HG02943 (cell line): Measurements from ENCODE around the gene PKHD1.

Experiments used
- ATAC-seq: cut with Tn5 transposase; IDR thresholded peaks from one replicate; pipeline ENCODE4 v1.9.1; 2021; ENCODE audit warnings: mild to moderate bottlenecking, low read depth, moderate library complexity; ENCODE audit not compliant: unreplicated experiment

PKHD1 gene, protein sequence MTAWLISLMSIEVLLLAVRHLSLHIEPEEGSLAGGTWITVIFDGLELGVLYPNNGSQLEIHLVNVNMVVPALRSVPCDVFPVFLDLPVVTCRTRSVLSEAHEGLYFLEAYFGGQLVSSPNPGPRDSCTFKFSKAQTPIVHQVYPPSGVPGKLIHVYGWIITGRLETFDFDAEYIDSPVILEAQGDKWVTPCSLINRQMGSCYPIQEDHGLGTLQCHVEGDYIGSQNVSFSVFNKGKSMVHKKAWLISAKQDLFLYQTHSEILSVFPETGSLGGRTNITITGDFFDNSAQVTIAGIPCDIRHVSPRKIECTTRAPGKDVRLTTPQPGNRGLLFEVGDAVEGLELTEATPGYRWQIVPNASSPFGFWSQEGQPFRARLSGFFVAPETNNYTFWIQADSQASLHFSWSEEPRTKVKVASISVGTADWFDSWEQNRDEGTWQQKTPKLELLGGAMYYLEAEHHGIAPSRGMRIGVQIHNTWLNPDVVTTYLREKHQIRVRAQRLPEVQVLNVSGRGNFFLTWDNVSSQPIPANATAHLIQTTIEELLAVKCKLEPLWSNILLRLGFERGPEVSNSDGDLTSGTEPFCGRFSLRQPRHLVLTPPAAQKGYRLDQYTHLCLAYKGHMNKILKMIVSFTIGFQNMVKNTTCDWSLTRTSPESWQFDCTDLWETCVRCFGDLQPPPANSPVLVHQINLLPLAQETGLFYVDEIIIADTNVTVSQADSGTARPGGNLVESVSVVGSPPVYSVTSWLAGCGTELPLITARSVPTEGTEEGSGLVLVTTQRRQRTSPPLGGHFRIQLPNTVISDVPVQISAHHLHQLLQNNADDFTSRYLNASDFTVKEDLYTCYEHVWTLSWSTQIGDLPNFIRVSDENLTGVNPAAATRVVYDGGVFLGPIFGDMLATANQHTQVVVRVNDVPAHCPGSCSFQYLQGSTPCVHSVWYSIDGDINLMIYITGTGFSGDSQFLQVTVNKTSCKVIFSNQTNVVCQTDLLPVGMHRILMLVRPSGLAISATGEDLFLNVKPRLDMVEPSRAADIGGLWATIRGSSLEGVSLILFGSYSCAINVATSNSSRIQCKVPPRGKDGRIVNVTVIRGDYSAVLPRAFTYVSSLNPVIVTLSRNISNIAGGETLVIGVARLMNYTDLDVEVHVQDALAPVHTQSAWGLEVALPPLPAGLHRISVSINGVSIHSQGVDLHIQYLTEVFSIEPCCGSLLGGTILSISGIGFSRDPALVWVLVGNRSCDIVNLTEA (N-terminal part only)

GRCh38 chr6:52087498-52087999 is at the start of gene PKHD1:
TSS of gene PKHD1 (minus strand) at chr6:52087613. CDS start at chr6:52084933, 2,680 bp downstream.
- no peak for ATAC-seq

DNA sequence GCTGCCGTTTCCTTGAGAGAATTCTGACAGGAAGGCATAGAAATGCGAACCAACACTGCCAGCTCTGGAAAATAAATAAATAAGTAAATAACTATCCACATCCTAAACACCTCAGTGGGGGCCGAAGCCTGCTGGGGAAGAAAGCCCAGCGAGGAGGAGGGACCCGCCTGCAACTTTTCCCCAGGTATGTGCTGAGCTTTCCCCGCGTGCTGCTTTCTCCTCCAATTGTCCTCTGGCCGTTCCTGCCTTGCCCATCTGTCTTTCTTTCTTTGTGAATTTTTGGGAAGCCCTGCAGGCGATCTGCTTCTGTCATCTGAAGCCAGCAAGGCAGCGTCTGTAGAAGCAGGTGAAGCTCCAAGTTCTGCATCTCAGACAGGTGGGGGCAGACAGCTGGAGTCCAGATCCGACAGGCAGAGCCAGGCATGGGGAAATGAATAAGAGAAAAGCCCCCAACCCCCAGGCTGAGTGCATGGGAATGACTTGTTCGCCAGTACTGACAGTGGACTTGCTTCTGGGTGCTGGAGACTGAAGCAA is 49.6 kb upstream of the PKHD1 start:
- no peak for ATAC-seq

DNA sequence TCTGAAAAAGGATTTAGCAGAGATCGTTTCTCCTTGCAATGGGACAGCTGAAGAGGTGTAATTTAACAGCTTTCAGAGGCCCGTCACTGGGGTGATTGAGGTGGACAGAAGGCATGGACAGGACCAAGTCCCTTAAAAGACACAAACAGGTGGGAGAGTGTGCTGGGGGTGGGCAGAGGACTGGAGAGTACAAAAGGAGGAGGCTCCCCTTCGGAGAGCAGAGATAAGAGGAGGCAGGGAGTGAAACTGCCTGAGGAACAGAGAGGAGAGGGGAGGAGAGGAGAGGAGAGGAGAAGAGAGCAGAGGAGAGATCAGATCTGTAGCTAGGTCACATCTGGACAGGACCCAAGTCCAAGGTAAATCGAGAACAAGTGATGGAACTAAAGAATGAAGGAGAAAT is 48.6 kb upstream of the PKHD1 start:
- ATAC-seq, result no peak

DNA sequence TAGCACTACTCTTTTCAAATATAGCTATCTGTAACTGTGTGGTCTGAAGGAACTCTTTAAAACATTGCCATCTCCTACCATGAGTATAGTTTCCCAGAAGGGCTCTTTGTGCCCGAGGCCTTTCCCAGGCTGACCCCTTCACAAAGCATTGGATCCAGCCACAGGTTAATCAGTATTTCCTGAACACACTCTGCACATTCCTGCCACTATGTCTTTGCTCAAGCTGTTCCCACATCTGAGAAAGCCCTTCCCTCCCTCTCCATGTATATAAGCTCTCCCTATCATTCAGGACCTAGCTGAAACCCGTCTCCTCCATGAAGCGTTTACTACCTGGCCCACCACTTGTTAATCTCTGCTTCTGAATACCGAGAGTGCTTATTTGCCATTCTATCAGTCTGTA is 47.8 kb upstream of the PKHD1 start:
- ATAC-seq, result no peak

GRCh38 chr6:52134011-52134410 is 46.6 kb upstream of the PKHD1 start:
- ATAC-seq, result no peak

- no peak for ATAC-seq
These were observed 45.9 kb upstream of the PKHD1 start for GRCh38 chr6:52133324-52133723.

DNA sequence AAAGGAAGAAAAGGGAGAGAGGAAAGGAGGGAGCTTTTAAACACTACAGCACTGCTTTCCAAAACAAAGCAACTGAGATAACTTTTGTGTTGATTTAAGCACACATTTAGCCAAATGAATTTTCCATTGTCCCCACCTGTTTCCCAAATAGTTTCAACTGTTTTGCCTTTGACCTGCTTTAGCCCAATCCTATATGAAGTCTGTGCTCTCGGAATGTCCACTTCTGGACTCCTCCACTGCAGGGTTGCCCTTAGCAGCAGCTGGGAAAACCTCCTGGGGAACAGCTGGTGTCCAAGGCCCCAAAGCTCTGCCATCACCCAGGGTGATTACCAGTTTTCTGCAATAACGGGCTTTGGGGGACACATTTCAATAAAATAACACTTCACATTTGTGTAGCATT is 44.9 kb upstream of the PKHD1 start:
- ATAC-seq, result no peak

DNA sequence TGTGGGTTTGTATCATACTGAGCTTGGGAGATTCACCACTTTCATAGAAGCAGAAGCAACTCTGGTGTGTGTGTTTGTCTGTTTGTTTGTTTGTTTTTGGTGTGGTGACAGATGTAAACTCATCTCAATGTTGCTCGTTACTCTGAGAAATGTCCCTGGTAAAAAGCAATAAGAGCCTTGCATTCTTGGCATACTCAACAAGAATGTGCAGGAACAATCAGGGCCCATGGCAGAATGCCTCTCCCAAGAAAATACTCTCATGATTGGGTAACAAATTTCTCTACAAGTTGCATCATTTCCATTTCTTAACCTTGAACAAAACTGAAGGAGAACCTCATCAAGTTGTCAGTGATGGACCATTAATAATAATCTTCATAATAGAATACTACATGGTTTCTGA is 43.0 kb upstream of the PKHD1 start:
- no peak for ATAC-seq

GRCh38 chr6:52127957-52128356 is 40.5 kb upstream of the PKHD1 start:
- ATAC-seq, result no peak

DNA sequence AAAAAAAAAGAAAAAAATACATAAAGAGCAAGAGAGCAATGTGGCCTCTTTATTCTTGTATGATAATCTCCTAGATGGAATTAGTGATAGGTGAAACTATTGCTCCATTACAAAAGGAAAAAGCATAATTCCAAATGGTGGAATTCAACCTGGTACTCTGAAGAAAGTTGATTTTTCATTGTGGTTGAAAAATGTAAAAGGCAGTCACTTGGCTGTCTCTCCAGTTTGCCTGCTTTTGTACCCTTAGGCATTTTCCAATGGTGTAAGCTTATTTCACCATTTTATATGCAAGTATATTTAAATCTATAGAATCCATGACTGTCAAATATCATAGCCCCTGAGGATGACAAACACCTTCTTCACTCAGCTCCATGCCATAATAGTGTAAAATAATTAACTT is 38.8 kb upstream of the PKHD1 start:
- no peak for ATAC-seq

DNA sequence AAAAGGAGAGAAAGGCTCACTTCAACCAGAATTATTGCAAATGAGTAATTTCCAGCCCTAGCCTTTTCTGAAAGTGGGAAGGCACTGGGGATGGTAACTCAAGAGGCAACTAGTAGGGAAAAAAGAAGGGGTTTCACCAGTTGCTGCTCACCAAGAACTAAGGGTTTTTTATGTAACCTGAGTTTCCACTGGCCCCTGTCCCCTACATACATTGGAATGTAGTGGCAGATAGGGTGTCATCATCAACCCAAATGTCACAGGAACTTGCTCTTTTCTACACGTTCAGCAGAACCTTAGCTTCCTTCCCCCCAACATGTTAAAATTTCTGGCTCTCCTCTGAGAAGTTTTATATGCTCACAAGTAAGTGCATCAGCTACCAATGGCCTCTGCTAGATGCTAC is 38.2 kb upstream of the PKHD1 start:
- no peak for ATAC-seq

- no peak for ATAC-seq
These were observed 37.7 kb upstream of the PKHD1 start for GRCh38 chr6:52125139-52125538.

- ATAC-seq, result no peak
These were observed 37.0 kb upstream of the PKHD1 start for GRCh38 chr6:52124126-52125121.

DNA sequence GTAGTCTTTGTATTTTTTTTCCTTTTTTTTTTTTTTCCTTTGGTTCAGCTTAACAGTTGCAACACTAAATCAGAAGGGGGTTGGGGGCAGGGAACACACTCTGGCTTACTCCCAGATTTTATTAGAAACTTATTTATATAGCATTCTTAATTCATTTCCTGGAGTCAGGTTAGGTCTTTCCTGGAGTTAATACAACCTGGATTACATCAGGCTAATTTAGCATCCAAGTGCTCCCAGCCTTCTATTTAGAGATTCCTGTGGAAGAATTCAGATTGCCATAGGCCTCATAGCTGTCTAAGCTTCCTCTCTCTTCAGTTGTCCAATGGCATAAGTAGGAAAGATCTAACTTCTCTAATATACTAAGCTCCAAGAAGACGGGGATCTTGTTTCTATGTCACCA is 35.8 kb upstream of the PKHD1 start:
- ATAC-seq, result no peak

DNA sequence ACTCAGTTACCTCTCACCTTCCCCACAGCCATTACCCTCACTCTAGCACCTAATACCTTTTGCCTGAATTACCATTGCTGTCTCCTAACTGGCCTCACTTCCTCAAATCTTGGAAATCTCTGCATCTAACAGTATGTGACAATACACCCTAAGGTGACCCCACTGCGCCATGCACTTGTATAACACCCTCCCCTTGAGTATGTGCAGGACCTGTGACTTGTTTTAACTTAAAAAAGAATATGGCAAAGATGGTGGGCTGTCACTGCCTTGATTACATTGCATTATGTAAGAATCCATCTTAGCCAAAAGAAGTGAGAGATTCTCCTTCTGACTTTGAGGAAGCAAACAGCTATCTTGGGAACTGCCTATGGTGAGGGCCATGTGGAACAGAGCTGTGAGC is 29.9 kb upstream of the PKHD1 start:
- ATAC-seq, result no peak

DNA sequence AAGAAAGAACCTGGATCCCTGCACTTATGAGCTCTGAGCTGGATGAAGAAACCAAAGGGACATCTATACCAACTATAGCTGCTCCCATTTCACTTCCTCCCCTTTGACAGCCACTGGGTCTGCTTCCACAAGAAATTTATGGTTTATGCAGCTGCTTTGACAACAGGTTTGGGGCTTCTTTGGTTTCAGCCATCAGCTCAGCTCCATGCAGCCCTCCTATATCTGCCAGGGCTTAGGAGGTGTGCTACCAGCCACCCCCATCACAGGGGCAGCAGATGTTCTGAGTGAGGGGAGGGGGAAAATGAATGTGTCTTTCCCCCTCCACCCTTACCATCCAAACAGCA is 29.2 kb upstream of the PKHD1 start:
- ATAC-seq, result no peak

DNA sequence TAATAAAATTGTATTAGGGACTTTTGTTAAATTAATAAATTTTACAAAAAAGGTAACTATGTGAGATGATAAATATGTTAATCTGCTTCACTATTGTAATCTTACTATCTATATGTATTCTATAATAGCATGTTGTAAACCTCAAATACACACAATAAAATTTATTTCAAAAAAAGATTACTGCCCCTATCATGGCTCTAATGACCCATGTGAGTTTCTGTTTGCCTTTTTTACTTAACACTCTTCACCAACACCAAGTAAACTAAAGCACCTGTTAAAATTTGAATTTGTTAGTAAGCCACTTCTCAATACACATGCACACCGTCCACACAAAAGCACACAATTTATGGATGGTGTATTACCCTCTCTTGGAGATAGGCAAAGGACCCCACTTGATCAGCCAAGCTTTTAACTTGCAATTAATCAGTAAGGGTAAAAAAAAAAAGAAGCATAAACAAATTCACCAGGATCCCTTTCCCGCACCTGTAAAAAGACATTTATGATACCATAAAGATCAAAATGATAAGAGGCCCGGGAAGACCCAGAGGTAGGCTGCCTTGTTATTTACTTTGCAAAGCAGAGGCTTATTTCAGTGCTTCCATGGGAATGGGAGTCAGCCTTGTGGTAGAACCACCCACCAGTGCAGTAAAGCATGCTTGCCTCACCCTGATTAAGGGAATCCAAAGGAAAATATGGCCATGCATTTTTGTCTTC is 28.6 kb upstream of the PKHD1 start:
- no peak for ATAC-seq

DNA sequence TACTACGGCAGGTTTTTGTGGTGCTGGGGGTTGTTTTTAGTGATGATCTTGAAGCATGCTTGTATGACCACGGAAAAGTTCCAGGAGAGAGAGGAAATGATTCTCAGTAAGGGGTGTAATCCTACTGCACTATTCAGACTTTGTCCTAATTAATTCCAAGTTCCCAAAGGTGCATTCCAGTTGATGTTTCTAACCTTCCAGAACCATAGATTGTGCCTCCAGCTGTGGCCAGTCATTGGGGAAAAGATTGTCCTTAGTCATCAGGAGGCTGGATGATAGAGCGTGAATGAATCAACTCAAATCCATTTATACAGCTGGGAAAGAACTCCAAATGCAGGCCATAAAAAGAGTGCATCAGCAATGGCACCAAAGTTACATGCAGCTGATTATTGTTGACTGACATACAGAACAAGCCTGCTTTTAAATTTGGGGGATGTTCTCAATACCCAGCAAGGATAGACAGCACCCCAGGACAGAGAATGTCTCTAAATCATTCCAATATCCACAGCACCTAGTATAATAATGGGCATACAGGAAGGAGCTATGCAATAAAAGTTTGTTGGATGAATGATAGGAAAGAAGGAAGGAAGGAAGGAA is 27.8 kb upstream of the PKHD1 start:
- ATAC-seq, result no peak
